BE2C (cell line): Measurements from ENCODE around the gene FABP3.
"Not testable (repeated sequence)": the region's sequence is repeated elsewhere in the genome, so short reads cannot be mapped to it uniquely, and the experiment has no call there.

Experiments
- DNase-seq: peaks from one replicate; pipeline ENCODE4 v3.0.0-alpha.2; 2020
- H3K27me3 ChIP-seq: fragments of 250-450 bp; sonication (Bioruptor Pico); 2 replicates; pipeline ENCODE4 v1.5.1; 2020; ENCODE audit warnings: mild to moderate bottlenecking
- H3K36me3 ChIP-seq: fragments of 250-450 bp; sonication (Bioruptor Pico); 2 replicates; pipeline ENCODE4 v1.5.1; 2020; ENCODE audit warnings: mild to moderate bottlenecking
- H3K4me1 ChIP-seq: fragments of 250-450 bp; sonication (Bioruptor Pico); 2 replicates; pipeline ENCODE4 v1.5.1; 2020
- H3K4me3 ChIP-seq: 2 replicates; pipeline ENCODE4 v1.5.1; 2011; ENCODE audit warnings: low read depth, low read length
- H3K9me3 ChIP-seq: fragments of 250-450 bp; sonication (Bioruptor Pico); 2 replicates; pipeline ENCODE4 v1.5.1; 2020
- TF ChIP-seq, protein P1 (sequence below): IDR thresholded peaks from 2 replicates; pipeline ENCODE4 v1.5.1; 2012; ENCODE audit warnings: mild to moderate bottlenecking, low read depth, low read length

The FABP3 gene

DNA sequence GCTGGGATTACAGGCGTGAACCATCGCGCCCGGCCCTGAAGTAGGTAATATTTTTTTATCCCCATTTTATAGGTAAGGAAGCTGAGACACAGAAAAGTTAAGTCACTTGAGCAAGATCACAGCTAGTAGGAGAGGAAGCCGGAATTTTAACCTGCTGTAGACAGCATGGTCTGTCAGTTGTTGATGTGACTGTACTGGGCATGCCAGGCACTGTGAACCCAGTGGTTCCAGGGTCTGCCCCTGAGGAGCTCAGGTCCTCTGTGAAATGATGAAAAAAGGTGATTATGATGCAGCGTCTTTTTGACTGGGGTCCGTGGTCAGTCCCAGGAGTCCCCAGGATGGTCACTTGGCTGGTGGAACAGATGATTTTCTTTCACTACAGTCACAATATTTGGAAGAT, 16.7 kb upstream of the FABP3 start:
- Histone ChIP-seq H3K27me3 (no peaks in the 10 kb centered on the region), H3K4me3 (no peak overlapping the region), H3K4me1 (no peaks in the 10 kb centered on the region), H3K36me3 (no peaks in the 10 kb centered on the region), H3K9me3 (no peaks in the 10 kb centered on the region)
- TF ChIP-seq, protein P1, sequence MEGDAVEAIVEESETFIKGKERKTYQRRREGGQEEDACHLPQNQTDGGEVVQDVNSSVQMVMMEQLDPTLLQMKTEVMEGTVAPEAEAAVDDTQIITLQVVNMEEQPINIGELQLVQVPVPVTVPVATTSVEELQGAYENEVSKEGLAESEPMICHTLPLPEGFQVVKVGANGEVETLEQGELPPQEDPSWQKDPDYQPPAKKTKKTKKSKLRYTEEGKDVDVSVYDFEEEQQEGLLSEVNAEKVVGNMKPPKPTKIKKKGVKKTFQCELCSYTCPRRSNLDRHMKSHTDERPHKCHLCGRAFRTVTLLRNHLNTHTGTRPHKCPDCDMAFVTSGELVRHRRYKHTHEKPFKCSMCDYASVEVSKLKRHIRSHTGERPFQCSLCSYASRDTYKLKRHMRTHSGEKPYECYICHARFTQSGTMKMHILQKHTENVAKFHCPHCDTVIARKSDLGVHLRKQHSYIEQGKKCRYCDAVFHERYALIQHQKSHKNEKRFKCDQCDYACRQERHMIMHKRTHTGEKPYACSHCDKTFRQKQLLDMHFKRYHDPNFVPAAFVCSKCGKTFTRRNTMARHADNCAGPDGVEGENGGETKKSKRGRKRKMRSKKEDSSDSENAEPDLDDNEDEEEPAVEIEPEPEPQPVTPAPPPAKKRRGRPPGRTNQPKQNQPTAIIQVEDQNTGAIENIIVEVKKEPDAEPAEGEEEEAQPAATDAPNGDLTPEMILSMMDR: no peak
- DNase-seq: no peak

- no peaks in the 10 kb centered on the region for H3K4me1 ChIP-seq
- TF ChIP-seq, protein P1: no peak
These were observed 14.7 kb upstream of the FABP3 start for GRCh38 chr1:31387612-31388011.

DNA sequence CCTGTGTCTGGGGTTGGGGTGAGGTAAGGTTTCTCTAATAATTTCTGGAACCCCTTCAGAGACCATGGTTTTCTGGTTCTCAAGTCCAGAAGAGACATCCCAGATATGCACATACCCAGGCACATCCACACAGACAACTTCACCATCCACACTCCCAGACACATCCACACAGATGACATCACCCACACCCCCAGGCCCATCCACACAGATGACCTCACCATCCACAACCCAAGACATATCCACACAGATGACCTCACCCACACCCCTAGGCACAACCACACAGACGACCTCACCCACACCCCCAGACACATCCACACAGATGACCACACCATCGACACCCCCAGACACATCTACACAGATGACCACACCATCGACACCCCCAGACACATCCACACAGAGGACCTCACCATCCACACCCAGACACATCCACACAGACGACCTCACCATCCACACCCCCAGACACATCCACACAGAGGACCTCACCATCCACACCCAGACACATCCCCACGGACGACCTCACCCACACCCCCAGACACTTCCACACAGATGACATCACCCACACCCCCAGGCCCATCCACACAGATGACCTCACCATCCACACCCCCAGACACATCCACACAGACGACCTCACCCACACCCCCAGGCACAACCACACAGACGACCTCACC, 13.8 kb upstream of the FABP3 start:
- not testable (repeated sequence) for H3K27me3 ChIP-seq, H3K4me3 ChIP-seq, H3K4me1 ChIP-seq, DNase-seq, H3K36me3 ChIP-seq, H3K9me3 ChIP-seq

More at GRCh38 chr1:31387612-31388011, 14.7 kb upstream of the FABP3 start:
- no peaks in the 10 kb centered on the region for H3K27me3 ChIP-seq
- H3K4me3 ChIP-seq: no peak overlapping the region
- H3K9me3 ChIP-seq: no peaks in the 10 kb centered on the region
- H3K36me3 ChIP-seq: no peaks in the 10 kb centered on the region
- DNase-seq: no peak

DNA sequence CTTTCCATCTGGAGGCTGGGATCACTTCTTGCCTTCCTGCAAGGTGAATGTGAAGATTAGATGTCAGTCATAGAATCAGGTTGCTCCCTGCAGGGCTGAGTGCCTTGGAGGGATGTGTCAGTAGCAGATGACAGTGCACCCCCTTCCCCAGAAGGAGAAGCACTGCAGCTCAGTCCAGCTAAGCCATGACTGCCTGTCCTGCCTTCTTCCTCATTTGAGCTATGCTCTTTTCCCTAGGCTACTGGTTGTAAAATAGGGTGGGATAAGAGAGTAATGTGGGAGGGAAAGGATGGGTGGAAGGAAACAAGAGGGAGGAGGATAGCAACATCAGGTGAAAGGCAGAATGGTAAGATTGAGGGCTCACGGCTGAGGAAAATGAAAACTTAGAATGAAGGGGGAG, 11.1 kb upstream of the FABP3 start:
- H3K4me3 ChIP-seq: no peak overlapping the region
- H3K9me3 ChIP-seq: no peaks in the 10 kb centered on the region
- H3K36me3 ChIP-seq: no peaks in the 10 kb centered on the region
- TF ChIP-seq, protein P1: no peak
- H3K27me3 ChIP-seq: no peaks in the 10 kb centered on the region
- peaks cover 7% of the 10 kb centered on the region for H3K4me1 ChIP-seq
- no peak for DNase-seq

DNA sequence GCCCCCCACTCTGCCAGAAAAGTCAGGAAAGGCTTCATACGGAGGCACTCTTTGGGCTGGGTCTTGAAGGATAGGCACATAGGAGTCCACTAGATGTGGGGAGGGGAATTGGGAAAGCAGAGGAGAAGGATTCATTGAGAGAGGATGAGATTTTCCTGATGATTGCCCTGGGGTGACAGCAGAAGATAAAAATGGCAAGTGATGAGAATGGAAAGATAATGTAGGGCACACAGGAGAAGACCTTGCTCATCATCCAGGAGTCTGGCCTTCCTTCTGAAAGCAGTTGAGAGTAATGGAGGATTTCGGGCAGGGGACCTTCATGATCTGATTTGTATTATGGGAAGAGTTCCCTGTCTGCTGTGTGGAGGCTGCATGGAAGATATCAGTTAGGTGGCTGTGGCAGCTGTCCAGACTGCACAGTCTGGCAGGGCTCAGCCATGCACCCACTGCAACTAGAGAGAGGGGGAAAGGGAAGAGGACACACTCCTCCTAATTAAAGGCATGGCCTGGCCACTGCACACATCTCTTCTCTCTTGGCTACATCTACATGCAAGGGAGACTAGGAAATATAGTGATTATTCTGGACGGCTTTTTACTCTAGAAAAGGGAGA, 9.6 kb upstream of the FABP3 start:
- TF ChIP-seq, protein P1: no peak
- peak; percentile 15 for DNase-seq
- no peaks in the 10 kb centered on the region for H3K9me3 ChIP-seq

DNA sequence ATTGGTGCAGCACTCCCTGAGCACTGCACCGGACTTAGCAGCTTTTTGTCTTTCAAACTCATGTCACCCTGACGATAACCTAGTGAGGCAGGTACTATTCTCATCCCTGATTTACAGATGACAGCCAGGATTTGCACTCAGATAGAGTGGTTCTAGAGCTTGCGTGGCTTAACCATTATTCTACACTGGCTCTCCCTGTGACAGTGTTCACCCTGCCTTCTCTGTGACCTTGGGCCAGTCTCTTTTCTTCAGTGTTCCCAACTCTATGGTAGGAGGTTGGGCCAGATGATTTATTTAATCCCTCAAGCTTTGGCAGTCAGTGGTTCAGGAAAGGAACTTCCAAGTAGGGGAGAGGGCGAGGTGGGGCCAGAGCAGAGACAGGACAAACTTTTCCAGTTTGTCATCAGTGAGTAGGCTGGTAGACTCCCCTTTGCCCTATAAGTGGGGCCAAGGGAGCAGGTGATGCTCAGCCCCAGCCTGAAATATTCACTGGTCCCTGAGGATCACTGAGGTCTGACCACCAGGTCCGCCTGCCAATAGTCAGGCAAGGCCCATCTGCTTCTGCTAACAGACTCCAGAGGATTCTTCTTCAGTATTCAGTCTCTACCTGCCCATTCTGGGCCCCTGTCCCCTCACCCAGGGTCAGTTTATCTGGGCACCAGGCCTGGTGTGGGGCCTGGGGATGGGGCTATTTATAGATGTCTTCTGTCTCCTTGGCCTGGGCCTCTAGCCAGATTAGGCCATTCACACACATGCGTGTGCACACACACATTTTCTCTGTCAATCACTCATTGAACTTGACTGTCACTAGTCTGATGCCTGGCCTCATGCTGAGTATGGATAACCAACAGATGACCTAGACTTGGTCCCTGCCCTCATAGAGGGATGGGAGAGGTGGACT, 8.8 kb upstream of the FABP3 start:
- no peak overlapping the region for H3K4me3 ChIP-seq
- no peaks in the 10 kb centered on the region for H3K9me3 ChIP-seq
- TF ChIP-seq, protein P1: no peak
- no peaks in the 10 kb centered on the region for H3K36me3 ChIP-seq
- no peak for DNase-seq
- peaks cover 7% of the 10 kb centered on the region for H3K4me1 ChIP-seq
- H3K27me3 ChIP-seq: no peaks in the 10 kb centered on the region

More for the DNA sequence above, 9.6 kb upstream of the FABP3 start:
- Histone ChIP-seq H3K4me1 (peaks cover 7% of the 10 kb centered on the region), H3K36me3 (no peaks in the 10 kb centered on the region), H3K4me3 (no peak overlapping the region), H3K27me3 (no peaks in the 10 kb centered on the region)
